Measurements from ENCODE around the gene ABCB7. TPM values are rescaled to one million over a fixed set of nuclear protein-coding genes. Genes with fewer than 3 reads are reported as not detected.

The ABCB7 gene
- total RNA-seq, 2 experiments from 2014 or later = 26.7 to 31.7 TPM

DNA sequence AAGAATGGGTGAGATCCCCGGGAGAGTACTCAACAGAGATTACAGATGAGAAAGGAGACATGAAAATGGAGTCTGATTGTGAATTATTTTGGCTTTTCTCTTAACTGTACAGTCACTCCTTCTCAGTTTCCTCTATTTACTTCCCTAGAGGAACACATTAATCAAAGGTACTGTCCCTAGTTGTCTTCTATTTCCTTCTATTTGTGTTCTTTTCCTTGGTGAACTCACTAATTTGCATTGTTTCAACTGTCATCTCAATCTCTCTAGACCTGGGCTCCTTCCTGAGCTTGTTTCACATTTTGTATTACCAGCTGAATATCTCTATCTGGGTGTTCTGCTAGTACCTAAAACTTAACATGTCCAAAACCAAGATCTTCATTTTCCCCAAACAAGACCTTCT lies 59.8 kb downstream of the ABCB7 start:
- Histone ChIP-seq H3K4me1 (ENCODE audit: insufficient read depth, low read length, poor library complexity, severe bottlenecking) (peaks cover 7% of the 10 kb centered on the region), H3K4me3 (ENCODE audit: low read depth, low read length, poor library complexity, severe bottlenecking) (no peak overlapping the region), H3K4me2 (ENCODE audit: low read length) (no peak overlapping the region), H2AFZ (ENCODE audit: low read length) (no peak overlapping the region), H3K27ac (ENCODE audit: low read depth, low read length, poor library complexity, severe bottlenecking) (no peak overlapping the region), H3K9me3 (ENCODE audit: low read length) (no peaks in the 10 kb centered on the region), H3K36me3 (ENCODE audit: insufficient read depth, low read length) (peaks cover 20% of the 10 kb centered on the region), H3K9me2 (ENCODE audit: insufficient read depth, low read length) (no peaks in the 10 kb centered on the region), H3K79me2 (ENCODE audit: insufficient read depth, low read depth, low read length) (no peaks in the 10 kb centered on the region), H4K20me1 (ENCODE audit: insufficient read depth, low read length) (no peaks in the 10 kb centered on the region)
- CTCF ChIA-PET (ENCODE audit: unreplicated experiment) = no interaction called here
- intact Hi-C loops (cut with micrococcal nuclease; ENCODE audit: unreplicated experiment) = no loop called here
- DNase-seq (ENCODE audit: low spot score) = no peak
- BruUV-seq (replicated peaks) = no TSS peak
- no peak for TF ChIP-seq EZH2phosphoT487 (IDR thresholded peaks at IDR 0.05; ENCODE audit: borderline replicate concordance, low read depth, low read length)
- TF ChIP-seq, protein P1, sequence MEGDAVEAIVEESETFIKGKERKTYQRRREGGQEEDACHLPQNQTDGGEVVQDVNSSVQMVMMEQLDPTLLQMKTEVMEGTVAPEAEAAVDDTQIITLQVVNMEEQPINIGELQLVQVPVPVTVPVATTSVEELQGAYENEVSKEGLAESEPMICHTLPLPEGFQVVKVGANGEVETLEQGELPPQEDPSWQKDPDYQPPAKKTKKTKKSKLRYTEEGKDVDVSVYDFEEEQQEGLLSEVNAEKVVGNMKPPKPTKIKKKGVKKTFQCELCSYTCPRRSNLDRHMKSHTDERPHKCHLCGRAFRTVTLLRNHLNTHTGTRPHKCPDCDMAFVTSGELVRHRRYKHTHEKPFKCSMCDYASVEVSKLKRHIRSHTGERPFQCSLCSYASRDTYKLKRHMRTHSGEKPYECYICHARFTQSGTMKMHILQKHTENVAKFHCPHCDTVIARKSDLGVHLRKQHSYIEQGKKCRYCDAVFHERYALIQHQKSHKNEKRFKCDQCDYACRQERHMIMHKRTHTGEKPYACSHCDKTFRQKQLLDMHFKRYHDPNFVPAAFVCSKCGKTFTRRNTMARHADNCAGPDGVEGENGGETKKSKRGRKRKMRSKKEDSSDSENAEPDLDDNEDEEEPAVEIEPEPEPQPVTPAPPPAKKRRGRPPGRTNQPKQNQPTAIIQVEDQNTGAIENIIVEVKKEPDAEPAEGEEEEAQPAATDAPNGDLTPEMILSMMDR (conservative IDR thresholded peaks at IDR 0.05; ENCODE audit: low read length) = no peak
- POLR2A ChIA-PET = interaction anchor here (1.1 to 1.5 kb wide), 2 partner anchors 9 to 19 kb away, joined by 3 to 4 read pairs; no protein-coding TSS in a partner anchor

DNA sequence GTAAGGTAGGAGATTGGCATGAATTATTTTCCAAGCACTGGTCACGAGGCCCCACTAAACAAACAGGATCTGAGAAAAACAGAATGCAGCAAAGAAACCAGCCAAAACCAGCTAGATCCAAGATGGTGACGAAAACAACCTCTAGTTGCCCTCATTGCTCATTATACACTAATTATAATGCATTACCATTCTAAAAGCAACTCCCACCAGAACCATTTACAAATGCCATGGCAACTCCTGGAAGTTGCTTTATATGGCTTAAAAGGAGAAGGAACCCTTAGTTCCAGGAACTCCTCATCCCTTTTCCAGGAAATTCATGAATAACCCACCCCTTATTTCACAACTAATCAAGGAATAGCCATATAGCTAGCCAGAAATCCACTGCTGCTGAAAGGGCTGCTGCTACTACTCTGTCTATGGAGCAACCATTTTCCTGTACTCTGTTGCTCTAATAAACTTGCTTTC lies 69.3 kb downstream of the ABCB7 start:
- Histone ChIP-seq H3K9me3 (ENCODE audit: low read length) (no peaks in the 10 kb centered on the region), H3K4me3 (ENCODE audit: low read depth, low read length, poor library complexity, severe bottlenecking) (no peak overlapping the region), H3K27ac (ENCODE audit: low read depth, low read length, poor library complexity, severe bottlenecking) (no peak overlapping the region), H3K36me3 (ENCODE audit: insufficient read depth, low read length) (no peaks in the 10 kb centered on the region), H3K4me1 (ENCODE audit: insufficient read depth, low read length, poor library complexity, severe bottlenecking) (no peaks in the 10 kb centered on the region), H3K79me2 (ENCODE audit: insufficient read depth, low read depth, low read length) (no peaks in the 10 kb centered on the region), H3K4me2 (ENCODE audit: low read length) (no peak overlapping the region), H2AFZ (ENCODE audit: low read length) (no peak overlapping the region), H4K20me1 (ENCODE audit: insufficient read depth, low read length) (no peaks in the 10 kb centered on the region), H3K9me2 (ENCODE audit: insufficient read depth, low read length) (no peaks in the 10 kb centered on the region)
- DNase-seq (ENCODE audit: low spot score) = no peak
- intact Hi-C loops (cut with micrococcal nuclease; ENCODE audit: unreplicated experiment) = no loop called here
- ChIA-PET CTCF (ENCODE audit: unreplicated experiment) (no interaction called here), POLR2A (interaction anchor here (0.6 kb wide), 1 partner anchor 204 kb away, joined by 3 read pairs; no protein-coding TSS in a partner anchor)
- no TSS peak for BruUV-seq (replicated peaks)
- no peak for TF ChIP-seq EZH2phosphoT487 (IDR thresholded peaks at IDR 0.05; ENCODE audit: borderline replicate concordance, low read depth, low read length)
- TF ChIP-seq, protein P1 (conservative IDR thresholded peaks at IDR 0.05; ENCODE audit: low read length) = no peak

DNA sequence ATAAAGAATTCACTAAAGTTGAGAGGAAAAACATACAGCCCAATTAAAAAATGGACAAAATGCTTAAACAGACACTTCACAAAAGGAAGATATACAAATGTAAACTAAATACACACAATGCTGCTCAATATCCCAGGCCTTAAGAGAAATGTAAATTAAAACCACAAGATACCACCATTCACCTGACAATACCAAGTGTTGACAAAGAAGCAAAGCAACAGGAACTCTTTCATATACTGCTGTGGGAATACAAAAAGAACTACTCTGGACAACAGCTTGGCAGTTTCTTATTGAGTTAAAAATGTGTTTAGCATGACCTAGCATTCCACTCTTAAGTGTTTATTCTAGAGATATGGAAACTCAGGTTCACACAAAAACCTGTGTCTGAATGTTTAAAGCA lies 71.3 kb downstream of the ABCB7 start:
- ChIA-PET POLR2A (no interaction called here), CTCF (ENCODE audit: unreplicated experiment) (no interaction called here)
- H3K36me3 ChIP-seq (ENCODE audit: insufficient read depth, low read length) = no peaks in the 10 kb centered on the region
- no peak overlapping the region for H3K27ac ChIP-seq (ENCODE audit: low read depth, low read length, poor library complexity, severe bottlenecking)
- no peak overlapping the region for H2AFZ ChIP-seq (ENCODE audit: low read length)
- no peaks in the 10 kb centered on the region for H4K20me1 ChIP-seq (ENCODE audit: insufficient read depth, low read length)
- no peak for TF ChIP-seq EZH2phosphoT487 (IDR thresholded peaks at IDR 0.05; ENCODE audit: borderline replicate concordance, low read depth, low read length)
- TF ChIP-seq, protein P1 (conservative IDR thresholded peaks at IDR 0.05; ENCODE audit: low read length) = no peak
- no peaks in the 10 kb centered on the region for H3K79me2 ChIP-seq (ENCODE audit: insufficient read depth, low read depth, low read length)
- intact Hi-C loops (cut with micrococcal nuclease; ENCODE audit: unreplicated experiment) = no loop called here
- no TSS peak for BruUV-seq (replicated peaks)
- H3K9me2 ChIP-seq (ENCODE audit: insufficient read depth, low read length) = no peaks in the 10 kb centered on the region
- no peak overlapping the region for H3K4me3 ChIP-seq (ENCODE audit: low read depth, low read length, poor library complexity, severe bottlenecking)
- H3K9me3 ChIP-seq (ENCODE audit: low read length) = no peaks in the 10 kb centered on the region
- no peak overlapping the region for H3K4me2 ChIP-seq (ENCODE audit: low read length)
- H3K4me1 ChIP-seq (ENCODE audit: insufficient read depth, low read length, poor library complexity, severe bottlenecking) = no peaks in the 10 kb centered on the region
- no peak for DNase-seq (ENCODE audit: low spot score)
